Left hindlimb (tissue), 1 donor: ENCODE results near the gene BRICD5.
"Not testable (repeated sequence)": the region's sequence is repeated elsewhere in the genome, so short reads cannot be mapped to it uniquely, and the experiment has no call there.

Experiments
- DNase-seq: peaks from one replicate; pipeline ENCODE4 v3.0.0-alpha.2; 2018

The BRICD5 gene

GRCh38 chr16:2214719-2214968 is 4.0 kb upstream of the BRICD5 start, which contains the start of gene PGP:
PGP (minus strand) TSS chr16:2214840; CDS start chr16:2214777, 63 bp downstream.
- no peak for DNase-seq

- no peak for DNase-seq
Measured at GRCh38 chr16:2213817-2214718, 3.4 kb upstream of the BRICD5 start.

- peak; percentile 49 for DNase-seq
Measured at GRCh38 chr16:2212362-2213324, 2.0 kb upstream of the BRICD5 start.

GRCh38 chr16:2211923-2212347 is 1.3 kb upstream of the BRICD5 start:
- no peak for DNase-seq

- no peak for DNase-seq
Measured at GRCh38 chr16:2210009-2210332, 692 bp downstream of the BRICD5 start.

GRCh38 chr16:2209258-2210008 is 1.2 kb downstream of the BRICD5 start:
- no peak for DNase-seq

- DNase-seq = no peak
Measured at GRCh38 chr16:2208772-2209171, 1.9 kb downstream of the BRICD5 start.

- peak; percentile 44 for DNase-seq
Measured at GRCh38 chr16:2208308-2208707, 2.4 kb downstream of the BRICD5 start.

- no peak for DNase-seq
Measured at GRCh38 chr16:2207872-2208271, 2.8 kb downstream of the BRICD5 start.

- DNase-seq = no peak
Measured at GRCh38 chr16:2206780-2207433, 3.8 kb downstream of the BRICD5 start.

GRCh38 chr16:2206420-2206779 is 4.3 kb downstream of the BRICD5 start:
- DNase-seq = peak; percentile 40

- no peak for DNase-seq
Measured at GRCh38 chr16:2205967-2206313, 4.7 kb downstream of the BRICD5 start.

- peak; percentile 91 for DNase-seq
Measured at GRCh38 chr16:2205104-2205966, 5.3 kb downstream of the BRICD5 start, which contains the start of gene MLST8. MLST8 (plus strand) TSS chr16:2205454; CDS start chr16:2206086, 632 bp downstream.

GRCh38 chr16:2204416-2205103 is 6.1 kb downstream of the BRICD5 start:
- no peak for DNase-seq

- not testable (repeated sequence) for DNase-seq
Measured at GRCh38 chr16:2203119-2203688, 7.5 kb downstream of the BRICD5 start.

- no peak for DNase-seq
Measured at GRCh38 chr16:2200313-2200712, 10.3 kb downstream of the BRICD5 start.

GRCh38 chr16:2199621-2200139 is 11.0 kb downstream of the BRICD5 start:
- DNase-seq = no peak

- DNase-seq = no peak
Measured at GRCh38 chr16:2199095-2199494, 11.6 kb downstream of the BRICD5 start.

- no peak for DNase-seq
Measured at GRCh38 chr16:2198283-2198682, 12.4 kb downstream of the BRICD5 start.

GRCh38 chr16:2197765-2198164 is 12.9 kb downstream of the BRICD5 start:
- no peak for DNase-seq
